Stomach (tissue), 9 donors: ENCODE data around the gene C22orf42. TPM values are rescaled to one million over a fixed set of nuclear protein-coding genes. Genes with fewer than 3 reads are reported as not detected.
A peak's percentile ranks its signal among the peaks of the same experiment; 100 is the strongest.

Experiments
- DNase-seq, 2 donors: peaks; one replicate each; pipeline versions ENCODE4 v3.0.0 to v3.0.0-alpha.2; 2013 to 2019
- H3K27ac ChIP-seq, 5 donors: fragments of 200-600 bp in 4 of 5; sonication (generic) in 4 of 5; one replicate each; pipeline ENCODE4 v1.5.1; 2013 to 2019; ENCODE audit warnings: mild to moderate bottlenecking in 1 of 5, moderate library complexity in 1 of 5
- H3K27me3 ChIP-seq, 3 donors: fragments of 200-600 bp; sonication (generic); one replicate each; pipeline ENCODE4 v1.5.1; 2017 to 2019; ENCODE audit warnings: mixed run types in 1 of 3
- H3K36me3 ChIP-seq, 4 donors: fragments of 200-600 bp; sonication (generic); 1 replicate in 3 of 4; 2 replicates in 1 of 4; pipeline ENCODE4 v1.5.1; 2016 to 2019
- H3K4me1 ChIP-seq, 4 donors: fragments of 200-600 bp; sonication (generic); one replicate each; pipeline ENCODE4 v1.5.1; 2016 to 2019
- H3K4me3 ChIP-seq, 4 donors: fragments of 200-600 bp; sonication (generic) in 3 of 4; one replicate each; pipeline ENCODE4 v1.5.1; 2016 to 2019; ENCODE audit warnings: mild to moderate bottlenecking in 1 of 4
- H3K9me3 ChIP-seq, 4 donors: fragments of 200-600 bp; sonication (generic); one replicate each; pipeline ENCODE4 v1.5.1; 2016 to 2019
- CTCF ChIP-seq, 7 experiments: fragments of 450-650 bp in 4 of 7; fragments of 200-600 bp in 3 of 7; sonication (generic) in 3 of 7; IDR thresholded peaks; one replicate each; pipeline ENCODE4 v1.5.1; 2016 to 2019; ENCODE audit warnings: antibody characterized with exemption in 7 of 7, control low read depth in 2 of 7, mild to moderate bottlenecking in 1 of 7
- EP300 ChIP-seq: sonication (generic); formaldehyde crosslinking; IDR thresholded peaks from one replicate; pipeline ENCODE4 v1.6.1; 2017; ENCODE audit warnings: antibody characterized with exemption
- POLR2A ChIP-seq, 4 donors: fragments of 450-650 bp; IDR thresholded peaks; one replicate each; pipeline ENCODE4 v1.6.1; 2016; ENCODE audit warnings: antibody characterized with exemption in 4 of 4, control low read depth in 2 of 4, mild to moderate bottlenecking in 1 of 4, moderate library complexity in 1 of 4
- POLR2AphosphoS5 ChIP-seq, 3 donors: sonication (generic); formaldehyde crosslinking; IDR thresholded peaks; one replicate each; pipeline ENCODE4 v1.6.1; 2016; ENCODE audit warnings: antibody characterized with exemption in 3 of 3
- WGBS, 5 donors: extraction: QIAGEN DNeasy Blood & Tissue Kit in 3 of 5; methylation state at CpG; one replicate each; pipeline versions ENCODE4 v1.1.5 to v1.1.7; 2013 to 2018; 5-methylcytosine and 5-hydroxymethylcytosine counted together
- intact Hi-C: fragments of 100-400 bp; cut with DNase I; formaldehyde crosslinking; loops from one replicate; pipeline ENCODE4 v1.15.1; 2023; ENCODE audit warnings: low total_unique reads
- polyA plus RNA-seq, 3 donors: library from polyadenylated mRNA; stranded (reverse); fragments of 200-250 nt; gene quantifications; one replicate each; pipeline ENCODE4 v1.2.3, GENCODE V29; 2013
- total RNA-seq, 5 donors: library from RNA; depleted of rRNA; stranded (reverse); fragments of >200 nt; gene quantifications; one replicate each; pipeline versions ENCODE4 v1.1.0 to v1.2.3, GENCODE V29; 2014 to 2016
- donor health status: healthy with polysubstance abuse.
- donor health status: Bipolar disorder and iron deficiency.
- donor health status: healthy.

The C22orf42 gene
- total and polyA plus RNA-seq, 8 donors, result 0.13 TPM; not detected in 7

GRCh38 chr22:32119568-32120235, 39.4 kb downstream of the C22orf42 start:
- no peak overlapping the region for H3K4me3 ChIP-seq
- H3K27ac ChIP-seq, result no peak overlapping the region
- H3K4me1 ChIP-seq, result no peaks in the 10 kb centered on the region
- no peak for DNase-seq
- no peaks in the 10 kb centered on the region for H3K36me3 ChIP-seq
- TF ChIP-seq CTCF (IDR thresholded peaks at IDR 0.05), result no peak
- TF ChIP-seq POLR2AphosphoS5 (IDR thresholded peaks at IDR 0.05), result no peak
- TF ChIP-seq EP300, result no peak
- WGBS, 5 donors, result 79 to 88% (median 84%) methylated on average over 14 to 15 of the region's 15 CpGs
- H3K27me3 ChIP-seq, result peaks cover 0 to 16% (median 0%) of the 10 kb centered on the region in 3 donors
- H3K9me3 ChIP-seq, result no peaks in the 10 kb centered on the region
- intact Hi-C loops, result no loop called here

GRCh38 chr22:32112380-32112779, 46.7 kb downstream of the C22orf42 start:
- peaks cover 0 to 21% (median 0%) of the 10 kb centered on the region in 3 donors for H3K27me3 ChIP-seq
- TF ChIP-seq CTCF (IDR thresholded peaks at IDR 0.05) (no peak), EP300 (no peak), POLR2A (IDR thresholded peaks at IDR 0.05) (no peak), POLR2AphosphoS5 (IDR thresholded peaks at IDR 0.05) (no peak)
- no peak overlapping the region for H3K27ac ChIP-seq
- H3K36me3 ChIP-seq, result no peaks in the 10 kb centered on the region
- H3K4me3 ChIP-seq, result no peak overlapping the region
- DNase-seq, result no peak
- WGBS, 5 donors, result 41 to 77% (median 44%) methylated on average over 2 of the region's 2 CpGs
- no peaks in the 10 kb centered on the region for H3K9me3 ChIP-seq
- intact Hi-C loops, result no loop called here
- H3K4me1 ChIP-seq, result no peaks in the 10 kb centered on the region

GRCh38 chr22:32106930-32107329, 52.2 kb downstream of the C22orf42 start:
- Histone ChIP-seq H3K27ac (no peak overlapping the region), H3K36me3 (no peaks in the 10 kb centered on the region), H3K4me1 (no peaks in the 10 kb centered on the region), H3K9me3 (no peaks in the 10 kb centered on the region), H3K27me3 (peaks cover 0 to 19% (median 0%) of the 10 kb centered on the region in 3 donors), H3K4me3 (no peak overlapping the region)
- TF ChIP-seq CTCF (IDR thresholded peaks at IDR 0.05) (no peak), POLR2AphosphoS5 (IDR thresholded peaks at IDR 0.05) (no peak), EP300 (no peak), POLR2A (IDR thresholded peaks at IDR 0.05) (no peak)
- DNase-seq, result peak in 1 of 2 donors; percentile 54
- 0 to 24% (median 11%) methylated on average over 1 of the region's 1 CpG for WGBS, 5 donors
- intact Hi-C loops, result no loop called here

GRCh38 chr22:32103658-32104315, 55.3 kb downstream of the C22orf42 start:
- Histone ChIP-seq H3K4me1 (no peaks in the 10 kb centered on the region), H3K36me3 (no peaks in the 10 kb centered on the region), H3K4me3 (no peak overlapping the region), H3K9me3 (no peaks in the 10 kb centered on the region), H3K27me3 (peaks cover 0 to 13% (median 0%) of the 10 kb centered on the region in 3 donors), H3K27ac (no peak overlapping the region)
- peak in 1 of 7 experiments; percentile 29 for TF ChIP-seq CTCF (IDR thresholded peaks at IDR 0.05)
- no peak for TF ChIP-seq POLR2AphosphoS5 (IDR thresholded peaks at IDR 0.05)
- TF ChIP-seq POLR2A (IDR thresholded peaks at IDR 0.05), result no peak
- no peak for TF ChIP-seq EP300
- no peak for DNase-seq
- intact Hi-C loops, result no loop called here
- 32 to 64% (median 45%) methylated on average over 2 of the region's 2 CpGs for WGBS, 5 donors
